Ovary (tissue), 9 donors: Measurements from ENCODE around the gene CMTM6. TPM values are rescaled to one million over a fixed set of nuclear protein-coding genes. Genes with fewer than 3 reads are reported as not detected.
"Not testable (repeated sequence)": the region's sequence is repeated elsewhere in the genome, so short reads cannot be mapped to it uniquely, and the experiment has no call there.

Experiments
- DNase-seq, 5 donors: peaks; one replicate each; pipeline ENCODE4 v3.0.0-alpha.2; 2019 to 2020
- H3K27ac ChIP-seq, 2 donors: fragments of 200-600 bp; one replicate each; pipeline versions ENCODE4 v1.5.1 to v1.8.0; 2019 to 2022
- H3K27me3 ChIP-seq: fragments of 200-600 bp; one replicate; pipeline ENCODE4 v1.8.0; 2022
- H3K36me3 ChIP-seq: fragments of 200-600 bp; sonication (generic); one replicate; pipeline ENCODE4 v1.5.1; 2019
- H3K4me1 ChIP-seq: one replicate; pipeline ENCODE4 v1.8.1; 2013; ENCODE audit warnings: mild to moderate bottlenecking, moderate library complexity; ENCODE audit not compliant: insufficient read depth
- H3K4me3 ChIP-seq: fragments of 200-600 bp; sonication (generic); one replicate; pipeline ENCODE4 v1.5.1; 2017
- H3K9me3 ChIP-seq, 2 donors: fragments of 200-600 bp in 1 of 2; sonication (generic) in 1 of 2; one replicate each; pipeline versions ENCODE4 v1.5.1 to v1.8.1; 2013 to 2019; ENCODE audit warnings: mild to moderate bottlenecking in 1 of 2, moderate library complexity in 1 of 2
- CTCF ChIP-seq, 3 donors: fragments of 450-650 bp in 2 of 3; fragments of 200-600 bp in 1 of 3; IDR thresholded peaks; one replicate each; pipeline versions ENCODE4 v1.5.1 to v1.8.0; 2016 to 2022; ENCODE audit warnings: antibody characterized with exemption in 3 of 3, mild to moderate bottlenecking in 1 of 3
- EP300 ChIP-seq: sonication (generic); formaldehyde crosslinking; IDR thresholded peaks from one replicate; pipeline ENCODE4 v1.6.1; 2017; ENCODE audit warnings: antibody characterized with exemption
- POLR2A ChIP-seq: fragments of 450-650 bp; IDR thresholded peaks from one replicate; pipeline ENCODE4 v1.6.1; 2017; ENCODE audit warnings: antibody characterized with exemption, mild to moderate bottlenecking, moderate library complexity
- WGBS, 3 donors: extraction: QIAGEN DNeasy Blood & Tissue Kit in 1 of 3; methylation state at CpG; one replicate each; pipeline versions ENCODE4 v1.1.5 to v1.1.7; 2013 to 2017; 5-methylcytosine and 5-hydroxymethylcytosine counted together
- intact Hi-C, 4 donors: fragments of 100-400 bp; cut with DNase I; formaldehyde crosslinking; loops; one replicate each; pipeline versions ENCODE4 v1.11.0 to v1.15.1; 2022 to 2023
- polyA plus RNA-seq, 2 donors: library from polyadenylated mRNA; stranded (reverse); fragments of 200-250 nt in 1 of 2; fragments of 350-450 nt in 1 of 2; fragmentation: Illumina TruSeq in 1 of 2; extraction: RNeasy Lipid Tissue Mini Kit (QIAGEN cat#74804) in 1 of 2; gene quantifications; one replicate each; pipeline ENCODE4 v1.2.3, GENCODE V29; 2013 to 2014
- total RNA-seq, 7 donors: library from RNA; depleted of rRNA in 2 of 7; stranded (reverse); fragments of >200 nt in 2 of 7; fragmentation: NEBNext Ultra II Directional in 3 of 7; extraction: Animal tissue kit (Norgen Biotek cat#: 25700) in 3 of 7; gene quantifications; one replicate each; pipeline versions ENCODE4 v1.1.0 to v1.2.4, GENCODE V29; 2016 to 2023
- donor health status: DM: no; HTN: no; CAD: no; lungs with moderate emphysema.
- donor health status: DM: no; HTN: no; CAD: no.
- donor health status: Bipolar disorder and iron deficiency.
- donor health status: DM: yes; HTN: yes; CAD: no.
- donor health status: DM: no; HTN: no; CAD: no.
- donor health status: DM: yes; HTN: yes; CAD: no.

Gene CMTM6
- total and polyA plus RNA-seq, 9 donors, result 19.7 to 150 (median 25.9) TPM

GRCh38 chr3:32480604-32481003 lies 22.0 kb downstream of the CMTM6 start:
- no peak for DNase-seq
- 90 to 96% (median 90%) methylated on average over 1 of the region's 1 CpG for WGBS, 3 donors
- no peaks in the 10 kb centered on the region for H3K36me3 ChIP-seq
- no peaks in the 10 kb centered on the region for H3K9me3 ChIP-seq
- H3K27me3 ChIP-seq, result no peaks in the 10 kb centered on the region
- H3K27ac ChIP-seq, result no peak overlapping the region
- H3K4me1 ChIP-seq, result no peaks in the 10 kb centered on the region
- intact Hi-C loops, result no loop called here
- TF ChIP-seq EP300 (no peak), CTCF (IDR thresholded peaks at IDR 0.05) (no peak), POLR2A (no peak)
- no peak overlapping the region for H3K4me3 ChIP-seq

GRCh38 chr3:32474201-32474600 lies 28.5 kb downstream of the CMTM6 start:
- intact Hi-C loops, result loop anchor here in 1 of 4 donors (5.0 kb wide), 1 partner anchor 92 kb away; no protein-coding TSS in a partner anchor
- no peak for DNase-seq
- TF ChIP-seq EP300 (no peak), POLR2A (no peak), CTCF (IDR thresholded peaks at IDR 0.05) (no peak)
- peaks cover 2% of the 10 kb centered on the region for H3K4me1 ChIP-seq
- no peaks in the 10 kb centered on the region for H3K9me3 ChIP-seq
- H3K27me3 ChIP-seq, result no peaks in the 10 kb centered on the region
- H3K4me3 ChIP-seq, result no peak overlapping the region
- H3K27ac ChIP-seq, result no peak overlapping the region
- WGBS, 3 donors, result 86 to 94% (median 92%) methylated on average over 2 of the region's 2 CpGs
- no peaks in the 10 kb centered on the region for H3K36me3 ChIP-seq

- H3K27ac ChIP-seq, DNase-seq, H3K27me3 ChIP-seq, H3K4me1 ChIP-seq, H3K9me3 ChIP-seq, H3K36me3 ChIP-seq, H3K4me3 ChIP-seq: not testable (repeated sequence)
- intact Hi-C loops, result loop anchor here in 1 of 4 donors (5.0 kb wide), 1 partner anchor 90 kb away; no protein-coding TSS in a partner anchor
- WGBS, 3 donors, result 95 to 96% (median 95%) methylated on average over 12 of the region's 12 CpGs
These were observed 30.5 kb downstream of the CMTM6 start for GRCh38 chr3:32472151-32472550.

GRCh38 chr3:32471246-32471645 lies 31.4 kb downstream of the CMTM6 start:
- H3K27ac ChIP-seq, result no peak overlapping the region
- H3K36me3 ChIP-seq, result no peaks in the 10 kb centered on the region
- H3K4me3 ChIP-seq, result no peak overlapping the region
- TF ChIP-seq POLR2A (no peak), EP300 (no peak), CTCF (IDR thresholded peaks at IDR 0.05) (no peak)
- peaks cover 2% of the 10 kb centered on the region for H3K4me1 ChIP-seq
- intact Hi-C loops, result loop anchor here in 1 of 4 donors (5.0 kb wide), 1 partner anchor 89 kb away; no protein-coding TSS in a partner anchor
- 86 to 94% (median 93%) methylated on average over 3 of the region's 3 CpGs for WGBS, 3 donors
- DNase-seq, result no peak
- no peaks in the 10 kb centered on the region for H3K9me3 ChIP-seq
- H3K27me3 ChIP-seq, result no peaks in the 10 kb centered on the region

GRCh38 chr3:32470362-32470761 lies 32.3 kb downstream of the CMTM6 start:
- Histone ChIP-seq H3K36me3 (no peaks in the 10 kb centered on the region), H3K4me3 (no peak overlapping the region), H3K4me1 (peaks cover 2% of the 10 kb centered on the region), H3K27ac (no peak overlapping the region), H3K27me3 (no peaks in the 10 kb centered on the region), H3K9me3 (no peaks in the 10 kb centered on the region)
- TF ChIP-seq CTCF (IDR thresholded peaks at IDR 0.05), result no peak
- TF ChIP-seq POLR2A, result no peak
- TF ChIP-seq EP300, result no peak
- no peak for DNase-seq
- WGBS, 3 donors, result 94 to 95% (median 94%) methylated on average over 5 of the region's 5 CpGs
- intact Hi-C loops, result loop anchor here in 1 of 4 donors (5.0 kb wide), 1 partner anchor 88 kb away; no protein-coding TSS in a partner anchor
